Activated CD8-positive, alpha-beta memory T cell treated with anti-CD3 and anti-CD28 coated beads for 48 hours (primary cell): ENCODE measurements around the gene STMND1.
"Not testable (repeated sequence)": the region's sequence is repeated elsewhere in the genome, so short reads cannot be mapped to it uniquely, and the experiment has no call there.

Source experiments
- DNase-seq, 3 experiments: peaks; one replicate each; pipeline ENCODE4 v3.0.0-alpha.2; 2020; ENCODE audit warnings: low read depth in 2 of 3, low spot score in 2 of 3

Gene STMND1

DNA sequence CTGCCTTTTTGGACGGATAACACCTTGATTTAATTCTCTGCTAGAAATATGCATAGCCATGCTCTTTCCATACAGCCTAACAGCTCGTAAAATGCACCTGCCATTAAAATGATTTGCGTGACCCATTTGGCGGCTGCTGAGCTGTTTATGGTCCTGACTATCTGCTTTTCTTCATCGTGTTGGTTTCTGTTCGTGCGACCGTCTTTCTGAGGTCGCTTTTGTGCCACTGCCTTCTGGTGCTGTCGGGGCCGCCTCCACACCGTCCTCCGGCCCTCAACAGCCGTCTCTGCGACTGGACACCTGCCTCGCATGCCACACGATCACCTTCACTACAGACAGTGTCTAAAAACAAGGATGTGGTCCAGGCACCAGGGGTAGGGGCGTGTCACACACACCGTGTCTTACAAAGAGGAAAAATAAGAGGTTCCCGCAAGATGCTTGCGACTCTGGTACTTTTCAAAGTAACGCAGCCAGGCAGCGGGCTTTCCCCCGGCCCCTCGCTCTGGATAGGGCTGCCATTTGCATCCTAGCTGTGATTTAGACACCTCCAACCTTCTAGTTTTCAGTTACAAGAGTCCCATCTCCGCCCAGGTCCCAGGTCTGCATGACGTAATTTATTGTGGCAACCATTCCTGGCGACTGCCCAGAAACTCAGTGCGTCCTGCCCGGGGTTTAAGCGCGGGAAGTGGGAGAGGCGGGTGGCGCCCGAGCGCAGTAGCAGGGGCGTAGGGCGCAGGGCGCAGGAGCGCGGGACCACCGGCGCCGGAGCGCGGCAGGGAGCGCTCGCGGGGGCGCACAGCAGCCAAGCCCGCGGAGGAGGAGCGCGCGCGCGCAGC is at the start of gene STMND1:
TSS of gene STMND1 (plus strand) at position 629 of the 836 bp plus-strand sequence. CDS start 208 bp downstream, outside the sequence.
- no peak for DNase-seq

DNA sequence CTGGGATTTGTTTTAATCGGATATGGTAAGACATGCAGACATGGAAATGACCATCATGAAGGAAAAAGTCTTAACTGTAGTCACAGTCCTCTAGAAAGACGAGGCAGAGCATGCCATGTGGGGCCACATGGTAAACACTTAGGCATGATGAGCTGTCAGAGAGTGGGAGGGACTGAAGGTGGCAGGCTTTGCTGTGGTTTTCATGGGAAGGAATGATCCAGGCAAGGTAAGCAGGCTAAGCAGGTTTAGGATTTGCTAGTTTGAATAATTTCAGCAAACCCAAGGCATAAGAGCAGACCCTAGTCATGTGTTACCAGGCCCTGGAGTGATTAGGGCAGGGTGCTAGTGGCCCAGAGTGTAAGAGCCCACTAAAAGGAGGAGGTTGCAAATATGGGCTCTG is 47.2 kb upstream of the STMND1 start:
- no peak for DNase-seq

DNA sequence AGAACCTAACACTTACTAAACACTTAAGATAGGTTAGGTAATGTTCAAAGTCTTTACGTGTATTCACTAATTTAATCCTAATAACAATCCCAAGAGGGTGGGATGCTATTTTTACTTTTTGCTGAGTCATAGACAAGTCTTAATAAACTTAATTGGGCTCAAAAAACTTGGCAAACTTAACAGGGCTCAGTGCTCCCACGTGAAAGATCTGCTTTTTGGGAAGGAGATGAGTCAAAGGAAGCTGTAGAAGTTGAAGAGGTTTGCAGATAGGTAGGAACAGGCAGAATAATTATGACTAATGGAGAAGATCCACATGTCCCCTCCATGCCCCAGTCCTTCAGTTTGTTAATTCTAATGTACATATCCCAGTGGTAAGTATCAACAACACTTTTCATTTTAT is 44.5 kb upstream of the STMND1 start:
- no peak for DNase-seq

DNA sequence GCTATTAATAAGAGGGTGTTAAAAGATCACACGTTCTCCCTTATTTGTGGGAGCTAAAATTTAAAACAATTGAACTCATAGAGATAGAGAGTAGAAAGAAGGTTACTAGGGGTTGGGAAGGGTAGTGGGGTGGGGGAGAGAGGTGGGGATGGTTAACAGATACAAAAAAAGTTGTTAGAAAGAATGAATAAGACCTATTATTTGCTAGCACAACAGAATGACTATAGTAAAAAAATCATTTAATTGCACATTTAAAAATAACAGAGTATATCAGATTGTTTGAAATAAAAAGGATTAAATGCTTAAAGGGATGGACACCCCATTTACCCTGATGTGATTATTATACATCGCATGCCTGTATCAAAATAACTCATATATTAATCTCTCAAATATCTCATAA is 43.3 kb upstream of the STMND1 start:
- DNase-seq, result no peak

DNA sequence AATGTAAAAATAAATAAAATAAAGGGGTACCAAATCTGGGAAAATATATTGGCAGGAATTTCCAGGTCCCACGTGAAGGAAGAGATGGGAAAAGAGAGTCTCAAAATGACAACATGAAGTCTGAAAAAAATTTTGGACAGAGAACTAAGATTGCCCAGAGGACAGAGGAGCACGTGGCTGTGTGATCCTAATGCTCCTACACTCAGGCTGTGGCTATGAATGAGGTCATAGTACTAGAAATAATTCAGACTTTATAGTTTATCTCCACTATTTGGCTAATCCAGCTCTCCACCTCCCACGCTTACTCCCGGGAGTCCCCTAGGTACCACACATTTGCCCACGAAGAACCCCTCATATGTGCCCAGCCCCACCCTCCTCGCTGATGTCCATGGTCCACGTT is 42.8 kb upstream of the STMND1 start:
- no peak for DNase-seq

DNA sequence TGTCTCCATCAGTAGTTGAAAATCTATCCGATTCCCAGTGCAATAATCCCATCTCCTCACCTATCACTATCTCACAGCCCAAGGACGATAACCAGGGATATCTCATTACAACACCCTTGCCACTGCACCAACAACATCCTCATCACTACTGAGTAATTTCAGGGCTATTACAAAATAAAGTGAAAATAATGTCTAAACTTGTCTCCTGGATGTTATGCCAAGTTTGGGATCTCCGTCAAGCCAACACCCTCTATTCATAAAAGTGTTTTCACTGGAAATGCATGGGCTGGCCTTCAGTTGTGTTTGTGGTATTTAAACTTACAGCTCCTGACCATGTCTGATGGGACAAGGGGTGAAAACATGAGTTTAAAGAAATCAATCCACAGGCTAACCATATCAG is 42.0 kb upstream of the STMND1 start:
- no peak for DNase-seq

DNA sequence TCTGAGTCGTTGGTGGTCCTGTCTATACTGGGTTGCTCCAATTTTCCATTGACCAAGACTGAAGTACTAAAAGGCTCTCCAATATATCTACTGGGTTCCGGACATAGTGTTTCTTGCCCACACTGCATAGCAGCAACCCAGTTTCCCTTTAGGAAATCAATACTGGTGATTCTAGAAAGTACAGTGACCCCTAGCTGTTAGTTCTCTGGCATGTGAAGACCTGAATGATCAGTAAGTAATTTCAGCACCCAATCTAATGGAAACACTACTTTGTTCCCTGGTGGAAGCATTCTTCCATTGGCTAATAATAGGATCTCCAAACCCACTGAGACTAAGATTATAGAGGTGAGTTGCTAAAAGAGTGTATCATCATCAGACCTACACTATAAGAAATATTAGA is 40.8 kb upstream of the STMND1 start:
- DNase-seq, result no peak

DNA sequence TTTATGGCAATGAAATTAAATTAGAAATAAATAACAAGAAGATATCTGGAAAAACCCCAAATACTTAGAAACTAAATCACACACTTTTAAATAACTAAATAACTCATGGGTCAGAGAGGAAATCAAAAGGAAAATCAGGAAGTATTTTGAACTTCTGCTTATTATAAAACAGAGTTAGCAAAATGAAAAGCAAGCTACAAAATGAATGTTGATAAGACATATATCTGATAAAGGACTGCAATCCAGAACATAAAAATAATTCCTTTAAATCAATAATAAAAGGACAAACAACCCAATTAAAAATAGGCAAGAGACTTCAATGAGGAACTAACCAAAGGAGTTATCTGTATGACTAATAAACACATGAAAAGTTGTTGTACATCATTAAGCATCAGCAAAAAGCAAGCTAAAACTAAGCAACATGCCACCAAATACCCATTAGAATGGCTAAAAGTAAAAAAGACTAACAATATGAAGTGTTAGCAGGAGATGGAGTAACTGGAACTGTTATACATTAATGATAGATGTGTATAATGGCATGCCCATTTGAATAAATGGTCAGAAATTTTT is 38.9 kb upstream of the STMND1 start:
- DNase-seq, result no peak

DNA sequence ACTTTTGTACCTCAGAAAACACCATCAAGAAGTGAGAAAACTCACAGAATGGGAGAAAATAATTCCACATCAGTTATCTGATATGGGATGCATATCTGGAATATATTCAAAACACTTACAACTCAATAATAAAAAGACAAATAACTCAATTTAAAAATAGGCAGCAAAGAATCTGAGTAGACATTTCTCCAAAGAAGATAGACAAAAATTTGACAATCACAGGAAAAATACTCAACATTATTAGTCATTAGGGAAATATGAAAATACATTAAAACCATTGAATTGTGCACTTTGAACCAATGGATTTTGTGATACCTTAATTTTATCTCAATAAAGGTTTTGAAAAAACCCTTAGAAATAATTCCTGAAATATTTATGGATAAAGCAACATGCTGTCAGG is 36.9 kb upstream of the STMND1 start:
- no peak for DNase-seq

DNA sequence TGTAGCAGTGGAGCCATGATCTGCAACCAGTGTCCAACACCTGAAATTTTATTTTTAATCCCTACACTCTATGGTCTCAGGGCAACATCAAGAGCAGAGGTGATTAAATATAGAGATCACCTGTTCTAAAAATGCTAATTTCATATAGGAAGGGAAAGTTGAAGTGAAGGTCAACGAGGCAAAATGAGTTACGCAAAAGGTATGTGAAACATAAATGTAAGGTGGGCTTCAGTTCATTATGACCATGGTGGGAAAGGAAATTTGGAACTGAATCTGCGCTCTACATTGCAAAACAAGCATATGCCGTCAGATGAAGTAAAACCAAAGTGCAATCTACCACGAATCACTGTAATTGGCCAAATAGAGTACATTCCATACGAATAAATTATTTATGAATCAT is 35.2 kb upstream of the STMND1 start:
- DNase-seq, result no peak

DNA sequence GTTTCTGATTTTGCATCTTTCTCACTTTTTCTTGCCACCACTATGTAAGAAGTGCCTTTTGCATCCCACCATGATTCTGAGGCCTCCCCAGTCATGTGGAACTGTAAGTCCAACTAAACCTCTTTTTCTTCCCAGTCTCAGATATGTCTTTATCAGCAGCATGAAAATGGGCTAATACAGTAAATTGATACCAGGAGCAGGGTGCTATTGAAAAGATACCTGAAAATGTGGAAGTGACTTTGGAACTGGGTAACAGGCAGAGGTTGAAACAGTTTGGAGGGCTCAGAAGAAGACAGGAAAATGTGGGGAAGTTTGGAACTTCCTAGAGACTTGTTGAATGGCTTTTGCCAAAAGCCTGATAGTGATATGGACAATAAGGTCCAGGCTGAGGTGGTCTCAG is 32.9 kb upstream of the STMND1 start:
- not testable (repeated sequence) for DNase-seq

DNA sequence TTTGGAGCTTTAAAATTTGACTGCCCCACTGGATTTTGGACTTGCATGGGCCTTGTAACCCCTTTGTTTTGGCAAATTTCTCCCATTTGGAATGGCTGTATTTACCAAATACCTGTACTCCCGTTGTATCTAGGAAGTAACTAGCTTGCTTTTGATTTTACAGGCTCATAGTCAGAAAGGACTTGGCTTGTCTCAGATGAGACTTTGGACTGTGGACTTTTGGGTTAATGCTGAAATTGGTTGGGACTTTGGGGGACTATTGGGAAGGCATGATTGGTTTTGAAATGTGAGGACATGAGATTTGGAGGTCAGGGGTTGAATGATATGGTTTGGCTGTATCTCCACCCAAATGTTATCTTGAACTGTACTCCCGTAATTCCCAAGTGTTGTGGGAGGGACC is 31.4 kb upstream of the STMND1 start:
- DNase-seq, result not testable (repeated sequence)

DNA sequence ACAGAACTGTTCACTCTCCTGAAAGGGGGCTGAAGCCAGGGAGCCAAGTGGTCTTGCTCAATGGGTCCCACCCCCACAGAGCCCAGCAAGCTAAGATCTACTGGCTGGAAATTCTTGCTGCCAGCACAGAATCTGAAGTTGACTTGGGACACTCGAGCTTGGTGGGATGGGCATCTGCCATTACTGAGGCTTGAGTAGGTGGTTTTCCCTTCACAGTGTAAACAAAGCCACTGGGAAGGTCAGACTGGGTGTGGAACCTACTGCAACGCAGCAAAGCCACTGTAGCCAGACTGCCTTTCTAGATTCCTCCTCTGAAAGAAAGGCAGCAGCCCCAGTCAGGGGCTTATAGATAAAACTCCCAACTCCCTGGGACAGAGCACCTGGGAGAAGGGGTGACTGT is 28.3 kb upstream of the STMND1 start:
- DNase-seq, result not testable (repeated sequence)

DNA sequence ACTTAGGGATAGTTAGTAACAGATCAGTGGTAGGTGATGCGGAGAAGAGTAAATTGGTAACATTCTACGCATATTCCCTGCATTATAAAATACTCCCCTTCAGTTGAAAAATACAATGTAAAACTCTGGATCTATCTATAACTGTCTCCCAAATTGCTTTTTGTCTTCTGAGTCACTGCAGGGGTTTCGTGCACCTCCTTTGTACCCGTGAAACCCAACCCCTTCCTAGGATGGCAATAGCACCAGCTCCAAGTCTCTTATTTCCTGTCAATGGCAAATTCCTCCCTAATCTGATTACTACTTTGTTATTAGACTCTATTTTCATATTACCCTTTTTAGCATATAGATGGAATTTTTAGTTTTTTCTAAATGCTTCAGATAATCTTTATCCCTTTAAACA is 20.6 kb upstream of the STMND1 start:
- no peak for DNase-seq

DNA sequence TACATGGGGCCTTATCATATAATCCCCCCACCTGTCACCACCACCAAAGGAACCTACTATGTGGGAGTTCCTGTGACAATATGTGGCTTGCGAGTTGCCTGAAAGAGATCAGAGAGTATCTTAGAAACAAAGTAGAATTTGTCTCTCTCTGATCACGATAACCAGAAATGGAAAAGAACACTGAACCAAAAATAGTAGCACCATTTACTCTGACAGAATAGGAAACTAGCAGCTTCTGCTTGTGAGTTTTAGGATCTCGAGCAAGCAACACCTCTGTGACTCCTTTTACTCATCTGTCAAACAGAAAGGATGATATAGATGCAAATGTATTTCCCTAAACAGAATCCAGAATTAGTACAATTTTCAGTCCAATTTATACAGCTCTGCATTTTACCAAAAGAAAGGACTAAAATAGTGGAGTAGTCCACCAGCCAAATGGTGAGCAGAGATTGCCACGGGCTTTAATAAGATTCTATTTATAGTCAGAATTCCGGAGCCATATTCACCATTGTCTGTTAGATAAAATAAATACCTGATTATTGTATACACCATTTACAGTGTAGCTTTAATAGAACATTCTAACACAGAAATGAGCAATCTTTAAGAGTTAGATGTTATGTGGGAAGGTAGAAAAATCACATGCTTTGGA is 19.9 kb upstream of the STMND1 start:
- DNase-seq, result no peak

DNA sequence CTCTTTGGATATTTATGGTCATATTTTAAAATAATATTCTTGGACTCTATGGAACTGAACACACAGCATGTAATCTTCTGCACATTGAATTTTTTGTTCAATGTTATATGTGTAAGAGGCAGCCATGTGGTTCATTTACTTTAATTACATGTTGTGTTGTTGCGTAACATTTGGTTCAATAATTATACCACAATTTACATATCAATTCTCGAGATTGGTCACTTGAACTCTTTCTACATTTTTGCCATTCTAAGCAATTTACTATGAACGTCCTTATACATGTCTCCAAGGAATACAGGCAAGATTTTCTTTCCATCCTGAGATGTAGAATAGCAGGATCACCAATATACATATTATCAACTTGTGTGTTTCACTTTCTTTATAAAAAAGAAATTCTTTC is 18.5 kb upstream of the STMND1 start:
- DNase-seq, result no peak

DNA sequence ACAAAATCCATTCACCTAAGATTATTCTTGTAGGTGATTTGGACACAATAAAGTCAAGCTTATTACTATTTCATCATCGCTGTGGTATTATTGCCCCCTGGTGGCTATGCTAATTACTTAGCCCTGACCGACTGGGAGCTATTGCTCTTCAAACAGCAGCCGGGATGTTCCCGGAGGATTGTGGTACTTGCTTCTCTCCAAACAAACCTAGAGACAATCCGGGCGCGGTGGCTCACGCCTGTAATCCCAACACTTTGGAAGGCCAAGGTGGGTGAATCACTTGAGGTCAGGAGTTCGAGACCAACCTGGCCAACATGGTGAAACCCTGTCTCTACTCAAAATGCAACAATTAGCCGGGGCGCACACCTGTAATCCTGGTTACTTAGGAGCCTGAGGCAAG is 15.4 kb upstream of the STMND1 start:
- DNase-seq, result no peak

DNA sequence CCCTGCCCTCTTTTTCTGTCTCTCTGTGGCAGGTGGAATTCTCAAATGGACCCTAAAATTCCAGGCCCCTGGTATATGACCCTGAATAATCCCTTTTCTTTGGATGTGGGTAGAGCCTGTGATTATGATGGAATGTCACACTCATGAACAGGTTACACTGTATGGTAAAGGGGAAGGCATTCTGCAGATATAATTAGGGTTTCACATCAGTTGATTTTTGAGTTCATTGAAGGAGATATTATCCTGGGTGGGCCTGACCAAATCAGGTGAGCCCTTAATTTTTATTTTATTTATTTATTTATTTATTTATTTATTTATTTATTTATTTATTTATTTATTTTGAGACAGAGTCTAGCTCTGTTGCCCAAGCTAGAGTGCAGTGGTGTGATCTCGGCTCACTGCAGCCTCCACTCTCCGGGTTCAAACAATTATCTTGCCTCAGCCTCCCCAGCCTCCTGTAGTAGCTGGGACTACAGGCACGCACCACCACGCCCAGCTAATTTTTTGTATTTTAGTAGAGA is 13.7 kb upstream of the STMND1 start:
- no peak for DNase-seq

DNA sequence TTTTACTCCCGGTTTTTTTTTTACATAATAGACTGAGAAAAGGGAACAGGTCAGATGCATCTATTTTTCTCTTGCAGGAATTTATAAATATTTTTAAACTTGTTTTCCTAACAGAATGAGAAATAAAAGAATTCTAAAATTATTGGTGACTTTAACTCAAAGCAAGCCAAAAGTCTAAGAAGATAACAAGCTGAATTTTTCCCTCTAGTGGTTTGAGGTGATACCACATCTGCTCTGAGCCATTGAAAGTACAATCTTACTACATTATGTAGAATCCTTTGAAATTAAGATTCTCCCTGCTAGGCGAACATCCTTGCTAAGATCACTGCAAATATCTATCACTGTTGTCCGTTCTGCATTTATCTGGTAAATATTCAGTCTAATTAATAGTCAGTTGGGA is 10.7 kb upstream of the STMND1 start:
- DNase-seq, result no peak

DNA sequence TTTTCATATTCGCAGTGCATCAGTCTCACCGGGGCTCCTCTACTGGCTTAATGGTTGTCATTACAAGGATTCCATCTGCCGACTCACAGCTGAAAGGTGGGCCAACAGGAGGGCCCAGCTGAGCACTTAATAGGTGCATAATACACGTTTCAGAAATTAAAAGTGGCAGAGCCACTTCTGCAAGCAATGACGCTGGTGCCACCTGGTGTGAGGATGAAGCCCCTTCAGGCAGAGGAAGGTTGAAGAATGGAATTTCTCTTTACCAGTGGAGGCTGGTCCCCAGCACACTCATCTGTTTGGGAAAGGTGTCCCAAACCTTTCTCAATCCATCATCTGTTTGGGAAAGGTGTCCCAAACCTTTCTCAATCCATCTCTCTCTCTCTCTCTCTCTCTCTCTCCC is 8.2 kb upstream of the STMND1 start:
- no peak for DNase-seq

DNA sequence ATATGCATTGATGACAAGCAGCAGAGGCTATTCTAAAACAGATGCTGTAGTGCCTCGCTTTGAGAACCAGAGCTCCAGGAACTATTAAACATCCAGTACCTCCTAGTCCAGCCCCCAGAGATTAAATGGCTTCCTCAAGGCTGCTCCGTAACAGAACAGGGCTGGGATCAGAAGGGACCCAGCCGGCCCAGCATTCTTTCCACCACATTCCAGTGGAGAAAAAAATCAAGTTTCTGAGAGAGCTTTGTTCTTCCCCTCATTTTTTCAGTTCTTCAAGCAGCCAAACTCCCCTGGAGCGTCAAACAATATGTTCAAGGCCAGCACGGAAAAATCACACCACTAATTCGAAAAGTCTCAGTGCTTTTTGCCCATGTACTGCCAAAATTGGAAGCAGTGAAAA is 5.8 kb upstream of the STMND1 start:
- DNase-seq, result no peak

DNA sequence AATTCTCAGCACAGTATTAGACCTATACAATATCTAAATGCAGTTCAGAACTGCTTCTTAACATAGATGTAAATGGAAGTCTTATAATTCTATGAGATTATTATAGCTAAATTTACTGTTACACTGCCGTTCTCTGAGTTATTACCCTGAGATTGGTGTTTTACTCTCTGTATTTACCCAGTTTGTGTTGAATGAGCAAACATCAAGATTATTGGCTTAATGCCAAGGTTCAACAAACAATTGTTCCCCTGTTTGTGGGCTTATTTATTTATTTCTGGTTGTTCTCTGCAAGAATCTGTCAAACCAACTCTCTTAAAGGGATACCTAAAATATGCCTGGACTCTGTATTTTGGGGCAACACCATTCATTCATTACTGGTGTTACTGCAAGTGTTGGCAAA is 5.2 kb upstream of the STMND1 start:
- DNase-seq, result no peak
